CD8-positive, alpha-beta memory T cell (primary cell): ENCODE results near the gene RTN4R. TPM values are rescaled to one million over a fixed set of nuclear protein-coding genes. Genes with fewer than 3 reads are reported as not detected.
A peak's percentile ranks its signal among the peaks of the same experiment; 100 is the strongest.
"Not testable (repeated sequence)": the region's sequence is repeated elsewhere in the genome, so short reads cannot be mapped to it uniquely, and the experiment has no call there.

ENCODE experiments used
- CTCF ChIA-PET: fragments of 350-600 bp; sonication (Branson Sonifier 250); formaldehyde crosslinking; loops from one replicate; lab custom pipeline; 2021; ENCODE audit warnings: antibody characterized with exemption; lab: Charles Lee
- POLR2A ChIA-PET: fragments of 350-600 bp; sonication (Branson Sonifier 250); formaldehyde crosslinking; loops from one replicate; lab custom pipeline; 2021; ENCODE audit warnings: antibody characterized with exemption; lab: Charles Lee
- DNase-seq, 5 donors: peaks; one replicate each; pipeline versions ENCODE4 v3.0.0 to v3.0.0-alpha.2; 2020 to 2022; ENCODE audit warnings: mixed read lengths in 1 of 5
- H3K27ac ChIP-seq: one replicate; pipeline ENCODE4 v1.7.0; 2013; ENCODE audit warnings: low read depth, mild to moderate bottlenecking, low read length, moderate library complexity
- H3K27me3 ChIP-seq: 2 replicates; pipeline ENCODE4 v1.7.0; 2013; ENCODE audit warnings: low read length, mild to moderate bottlenecking; ENCODE audit not compliant: insufficient read depth, poor library complexity, severe bottlenecking
- H3K36me3 ChIP-seq: 2 replicates; pipeline ENCODE4 v1.7.0; 2013; ENCODE audit warnings: mild to moderate bottlenecking, low read length, moderate library complexity; ENCODE audit not compliant: insufficient read depth
- H3K4me1 ChIP-seq: 2 replicates; pipeline ENCODE4 v1.7.0; 2013; ENCODE audit warnings: mild to moderate bottlenecking, low read length, moderate library complexity; ENCODE audit not compliant: insufficient read depth
- H3K4me3 ChIP-seq: 2 replicates; pipeline ENCODE4 v1.7.0; 2013; ENCODE audit warnings: mild to moderate bottlenecking, low read length
- H3K9me3 ChIP-seq: 2 replicates; pipeline ENCODE4 v1.7.0; 2013; ENCODE audit warnings: mild to moderate bottlenecking, low read length
- H3K27ac Mint-ChIP-seq, 8 donors: one replicate each; pipeline ENCODE4 v1.8.0; 2020 to 2021; ENCODE audit warnings: mixed read lengths in 8 of 8, mild to moderate bottlenecking in 6 of 8, inconsistent platforms in 3 of 8, moderate library complexity in 3 of 8
- H3K27me3 Mint-ChIP-seq, 2 donors: one replicate each; pipeline ENCODE4 v1.8.0; 2020 to 2021; ENCODE audit warnings: mixed read lengths in 2 of 2, mild to moderate bottlenecking in 1 of 2, moderate library complexity in 1 of 2
- H3K36me3 Mint-ChIP-seq, 3 donors: one replicate each; pipeline ENCODE4 v1.8.0; 2020 to 2021; ENCODE audit warnings: mixed read lengths in 3 of 3, inconsistent platforms in 1 of 3, mild to moderate bottlenecking in 1 of 3
- H3K4me1 Mint-ChIP-seq, 3 donors: one replicate each; pipeline ENCODE4 v1.8.0; 2020 to 2021; ENCODE audit warnings: mixed read lengths in 3 of 3, inconsistent platforms in 1 of 3, mild to moderate bottlenecking in 1 of 3
- H3K4me3 Mint-ChIP-seq, 7 donors: one replicate each; pipeline ENCODE4 v1.8.0; 2020 to 2021; ENCODE audit warnings: mixed read lengths in 7 of 7, mild to moderate bottlenecking in 6 of 7, moderate library complexity in 4 of 7, inconsistent platforms in 2 of 7
- H3K9me3 Mint-ChIP-seq, 5 donors: one replicate each; pipeline ENCODE4 v1.8.0; 2020 to 2022; ENCODE audit warnings: mixed read lengths in 5 of 5, mild to moderate bottlenecking in 3 of 5, moderate library complexity in 2 of 5, inconsistent platforms in 1 of 5
- polyA plus RNA-seq: library from polyadenylated mRNA; unstranded; fragments of 300-500 nt; fragmentation: Illumina TruSeq; gene quantifications from one replicate; pipeline ENCODE4 v1.2.3, GENCODE V29; 2021
- total RNA-seq, 2 experiments: library from RNA; stranded (reverse); gene quantifications; one replicate each; pipeline ENCODE4 v1.2.3, GENCODE V29; 2021

Gene RTN4R
- total RNA-seq = 1 to 10 TPM; 1.8 to 2.7 TPM
- polyA plus RNA-seq = 6.0 TPM

DNA sequence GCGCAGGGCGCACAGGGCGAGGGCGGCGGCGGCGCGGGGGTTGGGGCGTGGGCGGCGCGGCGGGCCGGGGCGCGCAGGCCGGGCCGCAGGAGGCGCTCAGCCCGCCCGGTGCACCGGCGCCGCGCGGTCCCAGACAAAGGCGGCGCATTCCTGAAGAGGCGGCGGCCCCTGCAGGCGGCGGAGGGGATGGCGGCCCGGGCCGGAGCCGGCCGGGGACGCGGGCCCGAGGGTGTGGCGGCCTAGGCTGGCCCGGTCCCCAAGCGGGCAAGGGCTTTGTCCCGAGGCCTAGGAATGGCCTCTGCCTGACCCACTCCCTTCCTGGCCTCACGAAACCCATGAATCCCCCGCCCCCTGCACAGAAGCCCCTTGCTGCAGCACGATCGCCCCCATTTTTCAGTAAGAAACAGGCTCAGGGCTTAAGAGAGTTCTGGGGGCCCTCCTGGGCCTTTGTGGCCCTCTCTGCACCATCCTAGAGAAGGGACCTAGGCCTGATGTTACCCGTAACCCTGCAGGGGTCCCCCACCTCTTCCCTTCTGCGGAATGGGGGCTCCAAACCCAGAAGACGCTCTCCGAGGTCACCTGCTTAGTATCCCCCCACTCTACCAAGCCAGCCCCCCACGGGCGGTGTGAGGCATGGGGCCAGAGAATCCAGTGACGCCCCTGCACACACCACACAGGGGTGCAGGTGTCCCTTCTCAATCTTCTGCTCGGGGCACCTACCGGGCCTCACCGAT is at the start of gene RTN4R:
TSS of gene RTN4R (minus strand) at position 40 of the 734 bp plus-strand sequence. CDS start 226 bp downstream, outside the sequence.
- Histone ChIP-seq H3K9me3 (no peaks in the 10 kb centered on the region), H3K27ac (peak within 1 kb of the TSS; percentile 74), H3K4me1 (peaks cover 10% of the 10 kb centered on the region), H3K4me3 (peak within 1 kb of the TSS; percentile 19), H3K36me3 (no peaks in the 10 kb centered on the region), H3K27me3 (no peaks in the 10 kb centered on the region)
- CTCF ChIA-PET = interaction anchor here (0.7 to 1.1 kb wide), 4 partner anchors 16 to 111 kb away, joined by 3 to 7 read pairs (median 3); no protein-coding TSS in a partner anchor
- Mint-ChIP-seq H3K27ac (peak within 1 kb of the TSS in 2 of 8 donors; percentile 50 to 80), H3K4me1 (peaks cover 5 to 18% (median 6%) of the 10 kb centered on the region in 3 donors), H3K9me3 (no peaks in the 10 kb centered on the region), H3K4me3 (peak within 1 kb of the TSS in 6 of 7 donors; percentile 71 to 88 (median 79)), H3K27me3 (peaks cover 0 to 3% of the 10 kb centered on the region in 2 donors), H3K36me3 (no peaks in the 10 kb centered on the region)
- peak; percentile 45 to 68 (median 50) for DNase-seq
- POLR2A ChIA-PET = no interaction called here

- POLR2A ChIA-PET = interaction anchor here (0.6 kb wide), 1 partner anchor 10 kb away, joined by 3 read pairs; no protein-coding TSS in a partner anchor
- H3K27me3 ChIP-seq, H3K9me3 Mint-ChIP-seq, H3K27me3 Mint-ChIP-seq, CTCF ChIA-PET, H3K27ac ChIP-seq, H3K9me3 ChIP-seq, H3K4me3 ChIP-seq, H3K36me3 ChIP-seq: not testable (repeated sequence)
- H3K4me1 ChIP-seq = peaks cover 38% of the 10 kb centered on the region
- peaks cover 0 to 17% (median 0%) of the 10 kb centered on the region in 3 donors for H3K36me3 Mint-ChIP-seq
- DNase-seq = peak in 2 of 5 donors; percentile 22 to 55
- peak overlapping the region; percentile 56 to 94 (median 91) for H3K4me3 Mint-ChIP-seq
- H3K27ac Mint-ChIP-seq = peak overlapping the region in 4 of 8 donors; percentile 23 to 90 (median 42)
- H3K4me1 Mint-ChIP-seq = peaks cover 32 to 54% (median 41%) of the 10 kb centered on the region in 3 donors
Measured at GRCh38 chr22:20317402-20318042, 49.4 kb upstream of the RTN4R start.

DNA sequence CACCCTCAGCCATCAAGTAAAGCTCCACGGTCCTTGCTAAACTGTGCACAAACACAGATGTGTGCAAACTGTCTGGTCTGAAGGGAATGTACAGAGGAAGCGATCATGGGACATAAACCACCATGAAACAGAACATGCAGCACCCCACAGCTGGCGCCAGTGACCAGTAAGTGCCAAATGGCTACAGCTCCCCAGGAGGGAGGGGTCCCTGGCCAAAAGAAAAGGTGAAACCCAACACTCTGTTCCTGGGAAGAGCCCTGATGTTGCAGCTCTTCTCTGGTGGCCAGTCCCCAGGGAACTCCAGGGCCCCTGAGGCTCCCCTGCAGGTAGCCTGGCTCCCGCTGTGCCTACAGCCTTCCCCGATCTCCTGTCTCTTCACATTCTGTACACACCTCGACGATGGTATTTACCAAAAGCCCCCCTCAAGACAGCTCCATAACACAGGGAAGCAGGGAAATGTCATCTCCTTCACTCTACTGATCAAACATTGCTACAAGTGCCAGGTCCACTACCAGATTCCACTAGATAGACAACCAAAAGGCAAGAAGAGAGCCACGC is 48.8 kb upstream of the RTN4R start:
- Mint-ChIP-seq H3K9me3 (no peaks in the 10 kb centered on the region), H3K36me3 (peaks cover 0 to 17% (median 0%) of the 10 kb centered on the region in 3 donors), H3K27ac (peak overlapping the region in 1 of 8 donors; percentile 90), H3K4me3 (peak overlapping the region in 3 of 7 donors; percentile 41 to 92 (median 91)), H3K4me1 (peaks cover 32 to 50% (median 39%) of the 10 kb centered on the region in 3 donors), H3K27me3 (no peaks in the 10 kb centered on the region)
- no peaks in the 10 kb centered on the region for H3K27me3 ChIP-seq
- H3K27ac ChIP-seq = no peak overlapping the region
- POLR2A ChIA-PET = no interaction called here
- peaks cover 35% of the 10 kb centered on the region for H3K4me1 ChIP-seq
- H3K4me3 ChIP-seq = no peak overlapping the region
- CTCF ChIA-PET = interaction anchor here (0.8 kb wide), 1 partner anchor 15 kb away, joined by 3 read pairs; no protein-coding TSS in a partner anchor
- DNase-seq = peak in 1 of 5 donors; percentile 7
- no peaks in the 10 kb centered on the region for H3K36me3 ChIP-seq
- H3K9me3 ChIP-seq = no peaks in the 10 kb centered on the region

- Mint-ChIP-seq H3K4me3 (no peak overlapping the region), H3K36me3 (peaks cover 0 to 17% (median 0%) of the 10 kb centered on the region in 3 donors), H3K9me3 (no peaks in the 10 kb centered on the region), H3K4me1 (peaks cover 27 to 44% (median 33%) of the 10 kb centered on the region in 3 donors), H3K27me3 (no peaks in the 10 kb centered on the region), H3K27ac (no peak overlapping the region)
- Histone ChIP-seq H3K27ac (no peak overlapping the region), H3K4me1 (peaks cover 34% of the 10 kb centered on the region), H3K27me3 (no peaks in the 10 kb centered on the region), H3K9me3 (no peaks in the 10 kb centered on the region), H3K4me3 (no peak overlapping the region), H3K36me3 (no peaks in the 10 kb centered on the region)
- DNase-seq = peak in 1 of 5 donors; percentile 42
- POLR2A ChIA-PET = no interaction called here
- CTCF ChIA-PET = interaction anchor here (0.8 kb wide), 1 partner anchor 14 kb away, joined by 3 read pairs; no protein-coding TSS in a partner anchor
Measured at GRCh38 chr22:20316217-20316843, 48.2 kb upstream of the RTN4R start.

DNA sequence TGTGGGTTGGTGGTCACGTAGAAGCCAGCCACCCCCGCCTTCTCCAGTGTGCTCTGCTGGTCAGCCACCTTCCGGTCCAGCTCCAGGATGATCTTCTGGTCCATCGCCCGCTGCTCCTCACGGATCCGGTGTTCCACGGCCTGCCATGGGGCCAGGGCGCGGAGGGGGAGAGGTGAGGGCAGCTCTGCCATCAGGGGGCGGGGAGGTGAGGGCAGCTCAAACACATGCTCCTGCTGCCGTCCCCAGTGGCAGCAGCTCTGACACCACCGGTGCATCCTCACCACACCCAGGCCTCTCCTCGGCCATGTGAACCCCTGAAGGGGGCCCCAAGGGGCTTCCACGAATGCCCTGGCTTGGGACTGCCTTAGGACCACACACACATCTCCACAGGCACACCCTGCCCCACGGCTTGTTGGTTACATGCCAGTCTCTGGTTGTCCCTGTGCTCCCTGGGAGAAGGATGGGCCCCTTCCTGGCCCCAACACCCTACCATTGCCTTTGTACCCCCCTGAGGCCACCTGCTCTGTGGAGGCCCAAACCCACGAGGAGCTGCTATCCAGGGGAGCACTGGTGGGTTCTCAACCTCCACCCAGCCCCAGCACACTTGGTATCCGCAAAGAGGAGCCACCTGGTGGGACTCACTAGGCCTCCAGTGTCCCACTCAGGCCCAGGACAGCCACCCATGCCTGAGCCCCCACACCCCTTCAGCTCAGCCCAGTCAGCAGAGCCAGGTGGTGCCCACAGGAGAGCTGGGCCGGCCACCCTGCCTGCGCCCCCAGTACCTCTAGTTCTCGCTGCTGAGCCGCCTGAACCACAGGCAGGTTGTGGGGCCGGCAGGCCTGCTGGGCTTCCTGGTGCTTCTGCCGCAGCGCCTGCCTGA is 47.5 kb upstream of the RTN4R start:
- no peaks in the 10 kb centered on the region for H3K27me3 Mint-ChIP-seq
- peaks cover 0 to 17% (median 0%) of the 10 kb centered on the region in 3 donors for H3K36me3 Mint-ChIP-seq
- Histone ChIP-seq H3K9me3 (no peaks in the 10 kb centered on the region), H3K27ac (no peak overlapping the region), H3K4me1 (peaks cover 27% of the 10 kb centered on the region), H3K27me3 (no peaks in the 10 kb centered on the region), H3K4me3 (no peak overlapping the region), H3K36me3 (no peaks in the 10 kb centered on the region)
- H3K4me3 Mint-ChIP-seq = no peak overlapping the region
- POLR2A ChIA-PET = no interaction called here
- no peak overlapping the region for H3K27ac Mint-ChIP-seq
- peak in 1 of 5 donors; percentile 36 for DNase-seq
- CTCF ChIA-PET = no interaction called here
- H3K9me3 Mint-ChIP-seq = no peaks in the 10 kb centered on the region
- peaks cover 22 to 36% (median 27%) of the 10 kb centered on the region in 3 donors for H3K4me1 Mint-ChIP-seq

DNA sequence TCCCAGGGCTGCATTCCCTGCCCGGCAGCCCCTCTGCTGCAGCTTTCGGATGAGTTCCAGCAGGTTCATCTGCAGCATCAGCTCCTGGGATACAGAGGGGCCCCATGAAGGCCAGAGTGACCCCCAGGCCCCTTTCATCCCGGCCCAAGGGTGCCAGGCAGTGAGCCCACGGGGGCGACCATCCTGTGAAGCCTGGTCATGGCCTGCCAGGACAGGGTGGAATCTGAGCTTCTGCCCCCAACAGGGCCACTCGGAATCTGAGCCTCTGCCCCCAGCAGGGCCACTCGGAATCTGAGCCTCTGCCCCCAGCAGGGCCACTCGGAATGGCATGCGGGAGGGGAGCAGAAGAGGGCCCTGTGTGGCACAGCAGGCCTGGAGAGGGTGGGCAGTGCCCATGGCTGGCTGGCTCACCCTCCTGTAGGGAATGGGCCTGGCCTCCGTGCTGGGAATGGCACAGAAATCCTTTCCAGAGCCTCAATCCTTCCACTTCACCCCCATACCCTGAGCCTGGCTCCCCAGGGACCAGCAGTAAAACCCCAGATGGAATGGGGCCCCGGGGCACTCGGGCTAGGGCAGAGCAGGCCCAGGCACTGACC is 46.7 kb upstream of the RTN4R start:
- H3K9me3 Mint-ChIP-seq, H3K27ac ChIP-seq, H3K36me3 ChIP-seq, H3K4me3 ChIP-seq, H3K27me3 ChIP-seq, H3K27ac Mint-ChIP-seq, H3K27me3 Mint-ChIP-seq, H3K9me3 ChIP-seq, H3K4me3 Mint-ChIP-seq, POLR2A ChIA-PET, CTCF ChIA-PET: not testable (repeated sequence)
- peaks cover 24% of the 10 kb centered on the region for H3K4me1 ChIP-seq
- peak in 1 of 5 donors; percentile 41 for DNase-seq
- Mint-ChIP-seq H3K36me3 (peaks cover 0 to 13% (median 0%) of the 10 kb centered on the region in 3 donors), H3K4me1 (peaks cover 21 to 34% (median 25%) of the 10 kb centered on the region in 3 donors)

DNA sequence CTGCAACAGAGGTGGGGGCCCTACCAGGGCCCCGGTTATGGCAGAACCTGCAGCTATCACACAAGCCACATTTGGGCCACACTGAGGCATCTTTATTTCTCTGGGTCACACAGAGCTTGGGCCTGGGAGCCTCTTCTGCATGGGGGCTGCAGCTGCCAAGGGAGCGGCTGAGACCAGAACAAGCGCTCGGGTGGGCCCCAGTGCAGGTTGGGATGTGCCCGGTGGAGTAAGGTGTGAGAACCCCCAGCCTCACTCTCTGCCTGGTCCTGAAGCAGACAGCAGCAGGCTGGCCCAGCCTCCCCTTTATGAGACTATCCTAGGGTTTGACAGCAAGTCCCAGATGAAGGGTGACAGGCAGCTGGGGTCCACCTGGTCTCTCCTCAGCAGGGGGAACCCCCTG is 46.1 kb upstream of the RTN4R start:
- not testable (repeated sequence) for H3K36me3 Mint-ChIP-seq, DNase-seq

More for the DNA sequence above, 46.1 kb upstream of the RTN4R start:
- H3K27me3 Mint-ChIP-seq, H3K27ac Mint-ChIP-seq, H3K27me3 ChIP-seq, POLR2A ChIA-PET, H3K36me3 ChIP-seq, H3K4me3 ChIP-seq, H3K27ac ChIP-seq, CTCF ChIA-PET, H3K9me3 ChIP-seq, H3K4me3 Mint-ChIP-seq, H3K9me3 Mint-ChIP-seq: not testable (repeated sequence)
- peaks cover 22% of the 10 kb centered on the region for H3K4me1 ChIP-seq
- peaks cover 18 to 30% (median 21%) of the 10 kb centered on the region in 3 donors for H3K4me1 Mint-ChIP-seq
